Karpas-422 (cell line): ENCODE results near the gene LRP4. TPM values are rescaled to one million over a fixed set of nuclear protein-coding genes. Genes with fewer than 3 reads are reported as not detected.

ENCODE experiments used
- total RNA-seq: library from RNA; depleted of rRNA; stranded (reverse); fragments of >200 nt; shearing (Covaris generic); gene quantifications from 2 replicates; pipeline ENCODE4 v1.2.3, GENCODE V29; 2014; ENCODE audit warnings: low replicate concordance; rRNA removed

The LRP4 gene
- total RNA-seq, 1 experiment from 2014 or later, result 2.6 TPM

Other genes with a start within 250 kb of the LRP4 start
- gene ARHGAP1, start 217.9 kb downstream of the LRP4 start, total RNA-seq, result 13.6 and 23.4 TPM in 2 replicates
- gene ZNF408, start 217.5 kb downstream of the LRP4 start, total RNA-seq, result 5.1 and 7.4 TPM in 2 replicates
- gene F2, start 199.3 kb downstream of the LRP4 start, total RNA-seq, result not detected in 2 replicates
- 70.0 and 82.2 TPM in 2 replicates for gene CKAP5, start 72.3 kb downstream of the LRP4 start, total RNA-seq
- 61.1 and 78.4 TPM in 2 replicates for gene CSTPP1, start 18.2 kb upstream of the LRP4 start, total RNA-seq